AG09309 (cell line): ENCODE data around the gene PPIL6.
A peak's percentile ranks its signal among the peaks of the same experiment; 100 is the strongest.

ENCODE experiments used
- DNase-seq: peaks from one replicate; pipeline ENCODE4 v3.0.0-alpha.2; 2010; ENCODE audit warnings: low read depth
- H3K4me3 ChIP-seq: 2 replicates; pipeline ENCODE4 v1.5.1; 2011; ENCODE audit warnings: mild to moderate bottlenecking, low read depth, low read length, moderate library complexity; ENCODE audit not compliant: control insufficient read depth
- TF ChIP-seq, protein P1 (sequence below): IDR thresholded peaks from 2 replicates; pipeline ENCODE4 v1.5.1; 2011; ENCODE audit warnings: mild to moderate bottlenecking, low read depth, low read length, inconsistent platforms; ENCODE audit not compliant: insufficient read depth, control insufficient read depth; ENCODE audit errors: missing control alignments

PPIL6 gene

DNA sequence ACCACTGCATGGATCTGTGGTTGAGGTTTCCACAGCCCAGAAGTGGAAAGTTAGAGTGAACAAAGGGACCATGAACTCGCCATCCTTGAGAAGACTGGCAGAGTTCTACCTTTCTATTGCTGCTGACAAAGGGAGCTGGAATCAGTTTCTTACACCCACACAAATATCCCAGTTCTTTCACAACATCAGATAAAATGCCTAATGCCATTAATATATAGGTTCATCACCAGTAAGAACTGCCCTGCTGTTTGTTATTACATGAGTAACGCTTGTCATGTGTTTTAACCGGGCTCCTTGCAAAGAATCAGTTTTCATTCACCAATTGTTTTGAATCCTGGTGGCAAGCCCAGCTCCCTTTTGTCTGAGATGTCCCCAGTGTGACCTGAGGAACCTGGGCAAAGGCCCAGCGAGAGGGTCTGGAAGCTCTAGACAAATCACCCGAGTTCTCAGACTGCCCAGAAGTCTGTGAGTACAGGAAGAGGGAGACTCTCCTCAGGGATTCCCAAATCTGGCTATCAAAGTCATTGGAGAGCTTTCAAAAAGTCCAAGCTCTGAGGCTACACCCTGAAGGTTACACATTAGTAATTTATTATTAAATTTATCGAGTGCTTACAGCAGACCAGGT lies 50.7 kb downstream of the PPIL6 start:
- TF ChIP-seq, protein P1, sequence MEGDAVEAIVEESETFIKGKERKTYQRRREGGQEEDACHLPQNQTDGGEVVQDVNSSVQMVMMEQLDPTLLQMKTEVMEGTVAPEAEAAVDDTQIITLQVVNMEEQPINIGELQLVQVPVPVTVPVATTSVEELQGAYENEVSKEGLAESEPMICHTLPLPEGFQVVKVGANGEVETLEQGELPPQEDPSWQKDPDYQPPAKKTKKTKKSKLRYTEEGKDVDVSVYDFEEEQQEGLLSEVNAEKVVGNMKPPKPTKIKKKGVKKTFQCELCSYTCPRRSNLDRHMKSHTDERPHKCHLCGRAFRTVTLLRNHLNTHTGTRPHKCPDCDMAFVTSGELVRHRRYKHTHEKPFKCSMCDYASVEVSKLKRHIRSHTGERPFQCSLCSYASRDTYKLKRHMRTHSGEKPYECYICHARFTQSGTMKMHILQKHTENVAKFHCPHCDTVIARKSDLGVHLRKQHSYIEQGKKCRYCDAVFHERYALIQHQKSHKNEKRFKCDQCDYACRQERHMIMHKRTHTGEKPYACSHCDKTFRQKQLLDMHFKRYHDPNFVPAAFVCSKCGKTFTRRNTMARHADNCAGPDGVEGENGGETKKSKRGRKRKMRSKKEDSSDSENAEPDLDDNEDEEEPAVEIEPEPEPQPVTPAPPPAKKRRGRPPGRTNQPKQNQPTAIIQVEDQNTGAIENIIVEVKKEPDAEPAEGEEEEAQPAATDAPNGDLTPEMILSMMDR, result no peak
- no peak for DNase-seq
- no peak overlapping the region for H3K4me3 ChIP-seq

DNA sequence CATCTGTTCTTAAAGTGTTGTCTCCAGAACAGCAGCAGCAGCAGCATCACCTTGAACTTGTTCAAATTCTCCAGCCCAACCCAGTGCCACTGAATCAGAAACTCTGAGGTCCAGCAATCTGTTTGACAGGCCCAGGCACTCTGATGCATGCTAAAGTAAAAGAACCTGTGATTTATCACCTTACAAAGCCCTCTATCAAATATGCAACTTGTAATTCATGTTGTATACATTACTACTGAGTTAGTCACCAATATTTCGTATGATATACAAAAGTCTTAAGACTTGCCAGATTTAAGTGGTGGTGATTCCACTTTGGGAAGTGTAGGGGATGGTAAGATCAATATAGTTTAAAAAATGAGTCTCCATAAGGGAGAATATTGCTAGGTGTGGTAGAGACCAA lies 52.2 kb downstream of the PPIL6 start:
- no peak for DNase-seq
- no peak overlapping the region for H3K4me3 ChIP-seq
- TF ChIP-seq, protein P1, result no peak

DNA sequence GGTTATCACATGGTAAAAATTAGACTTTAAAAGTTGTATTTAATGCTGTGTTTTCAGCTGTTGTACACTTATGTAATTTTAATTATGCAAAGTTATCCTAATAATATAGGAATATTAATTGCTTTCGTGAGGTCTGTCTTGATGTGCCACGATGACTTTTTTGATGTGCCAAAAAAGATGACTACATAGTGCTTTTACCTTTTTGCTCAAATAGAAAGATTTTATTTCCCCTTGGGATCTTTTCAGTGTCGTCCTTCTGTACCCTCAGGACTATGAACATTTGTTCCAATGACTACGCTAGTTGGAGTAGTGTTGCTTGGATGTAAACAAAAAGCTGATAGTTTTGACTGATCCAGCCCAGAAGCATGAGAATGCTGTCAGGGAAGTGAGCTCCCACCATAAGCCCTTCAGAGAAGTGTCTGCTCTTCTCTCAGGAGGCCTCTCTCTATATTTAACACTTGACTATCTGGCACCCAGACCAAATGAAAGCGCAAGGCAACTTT lies 56.9 kb downstream of the PPIL6 start:
- DNase-seq, result no peak
- TF ChIP-seq, protein P1, result no peak
- H3K4me3 ChIP-seq, result peak overlapping the region; percentile 69

DNA sequence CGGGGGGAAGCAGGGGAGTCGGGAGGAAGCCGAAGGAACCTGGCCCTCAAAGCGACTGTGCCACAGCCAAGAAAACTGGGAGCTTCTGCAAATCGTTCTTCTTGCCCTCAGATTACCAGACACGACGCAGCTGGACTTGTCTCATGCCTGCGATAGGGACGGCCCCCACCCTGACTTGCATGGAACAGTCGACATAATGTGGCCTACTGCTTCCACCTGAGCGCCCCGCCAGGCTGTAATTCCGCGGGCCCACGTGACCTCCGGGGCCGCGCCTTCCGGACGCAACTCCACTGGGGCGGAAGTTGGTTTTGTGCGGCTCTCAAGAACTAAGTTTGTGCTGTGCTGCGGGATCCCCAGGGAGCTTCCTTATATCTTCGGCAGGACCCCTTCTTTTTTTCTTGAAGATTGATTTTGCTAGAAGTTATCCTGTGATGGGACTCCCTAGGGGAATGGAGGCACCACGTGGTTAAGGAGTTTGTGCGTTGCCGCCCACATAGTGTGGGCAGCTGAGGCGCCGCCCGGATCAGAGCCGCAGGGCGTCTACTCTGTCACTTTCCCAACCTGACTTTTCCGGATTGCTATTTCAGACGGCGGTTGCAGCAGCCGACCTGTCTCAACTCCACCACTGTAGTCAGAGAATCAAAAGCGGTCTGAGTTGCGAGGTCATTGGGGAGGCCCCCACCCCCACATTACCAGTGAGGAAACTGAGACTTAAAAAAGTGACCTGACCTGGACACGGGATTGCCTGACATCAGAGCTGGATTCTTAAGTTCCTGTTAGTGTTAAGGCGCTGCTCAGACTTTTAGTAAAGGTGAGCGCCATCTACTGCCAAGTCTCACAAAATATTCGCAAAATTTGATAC lies 57.6 kb downstream of the PPIL6 start:
- peak overlapping the region; percentile 69 for H3K4me3 ChIP-seq
- peak; percentile 79 for DNase-seq

DNA sequence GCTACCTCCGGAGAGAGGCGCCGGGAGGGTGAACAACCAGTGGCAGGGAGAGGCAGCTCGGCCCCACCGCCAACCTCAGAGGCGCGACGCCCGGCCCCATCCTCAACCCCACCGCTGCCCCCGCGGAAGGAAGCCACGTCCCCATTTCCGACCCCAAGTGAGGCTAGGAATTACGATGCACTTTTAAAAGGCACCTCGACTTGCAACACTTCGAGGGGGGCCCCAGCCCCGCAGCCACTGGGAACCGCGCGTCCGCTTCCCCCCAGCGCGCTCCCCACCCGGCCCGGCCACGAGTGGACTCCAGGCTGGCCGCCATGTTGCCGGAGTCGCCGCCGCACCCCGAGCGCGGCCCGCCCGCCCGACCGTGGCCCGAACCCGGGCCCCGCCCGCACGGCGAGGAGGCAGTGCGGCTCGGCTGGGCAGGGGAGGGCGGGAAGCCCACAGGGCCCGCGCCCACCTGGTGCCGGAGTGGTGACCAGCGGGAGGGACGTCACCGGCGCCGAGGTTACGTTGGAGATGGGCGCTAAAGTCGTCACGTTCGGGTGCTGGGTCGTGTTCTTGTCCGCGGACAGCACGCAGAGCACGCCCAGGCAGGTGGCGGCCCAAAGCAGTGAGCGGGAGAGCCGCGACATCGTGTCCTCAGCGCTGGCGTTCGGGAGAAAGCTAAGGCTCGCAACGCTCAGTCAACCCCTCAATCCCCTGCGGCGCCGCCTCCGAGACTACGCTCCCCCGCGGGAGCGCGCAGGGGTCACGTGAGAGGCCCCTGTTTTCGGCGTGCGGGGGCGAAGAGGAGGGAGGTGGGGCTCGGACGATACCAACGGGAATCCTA lies 58.5 kb downstream of the PPIL6 start, which contains the start of gene CD164:
TSS of gene CD164 (minus strand) at position 721 of the 829 bp plus-strand sequence. CDS start at position 632, 89 bp downstream.
- H3K4me3 ChIP-seq, result peak within 1 kb of the TSS; percentile 69
- TF ChIP-seq, protein P1, result no peak
- peak; percentile 77 for DNase-seq

More for the DNA sequence above, 57.6 kb downstream of the PPIL6 start:
- TF ChIP-seq, protein P1, result peak; percentile 39
